Adrenal gland (tissue), 5 donors: ENCODE measurements around the gene VPS11.

Source experiments
- CTCF ChIP-seq, 6 experiments: fragments of 450-650 bp in 4 of 6; fragments of 200-600 bp in 2 of 6; sonication (generic) in 1 of 6; IDR thresholded peaks; 1 replicate in 5 of 6; 2 replicates in 1 of 6; pipeline versions ENCODE4 v1.5.1 to v1.8.0; 2016 to 2021; ENCODE audit warnings: antibody characterized with exemption in 6 of 6, mild to moderate bottlenecking in 2 of 6, moderate library complexity in 1 of 6
- POLR2A ChIP-seq, 2 donors: fragments of 450-650 bp; IDR thresholded peaks; one replicate each; pipeline ENCODE4 v1.6.1; 2017; ENCODE audit warnings: antibody characterized with exemption in 2 of 2, mild to moderate bottlenecking in 2 of 2, moderate library complexity in 1 of 2
- donor health status: DM: no; HTN: no; CAD: no.

- TF ChIP-seq CTCF (IDR thresholded peaks at IDR 0.05) (no peak), POLR2A (IDR thresholded peaks at IDR 0.05) (no peak)
Observed at GRCh38 chr11:119025978-119026766, 41.4 kb upstream of the VPS11 start.
